ENCODE measurements around the gene PCDHGA10.

GRCh38 chr5:141383345-141383744 lies 29.4 kb upstream of the PCDHGA10 start:
- no peak for TF ChIP-seq NFIC (IDR thresholded peaks at IDR 0.05)
- TF ChIP-seq TCF12 (IDR thresholded peaks at IDR 0.05; ENCODE audit: low read depth): no peak
- TF ChIP-seq MAX (IDR thresholded peaks at IDR 0.05): no peak
- no peak for TF ChIP-seq CREB1 (IDR thresholded peaks at IDR 0.05; ENCODE audit: low read depth)
- TF ChIP-seq CEBPB (IDR thresholded peaks at IDR 0.05): no peak
- no peak for TF ChIP-seq RAD21 (IDR thresholded peaks at IDR 0.05; ENCODE audit: low read depth)
- no peak for TF ChIP-seq EGR1 (IDR thresholded peaks at IDR 0.05)
- TF ChIP-seq, protein P1, sequence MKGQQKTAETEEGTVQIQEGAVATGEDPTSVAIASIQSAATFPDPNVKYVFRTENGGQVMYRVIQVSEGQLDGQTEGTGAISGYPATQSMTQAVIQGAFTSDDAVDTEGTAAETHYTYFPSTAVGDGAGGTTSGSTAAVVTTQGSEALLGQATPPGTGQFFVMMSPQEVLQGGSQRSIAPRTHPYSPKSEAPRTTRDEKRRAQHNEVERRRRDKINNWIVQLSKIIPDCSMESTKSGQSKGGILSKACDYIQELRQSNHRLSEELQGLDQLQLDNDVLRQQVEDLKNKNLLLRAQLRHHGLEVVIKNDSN (IDR thresholded peaks at IDR 0.05): no peak
- no peak for TF ChIP-seq EP300 (IDR thresholded peaks at IDR 0.05; ENCODE audit: borderline replicate concordance)
- no peak for TF ChIP-seq YY1 (IDR thresholded peaks at IDR 0.05; ENCODE audit: low read depth)
- TF ChIP-seq TEAD4 (IDR thresholded peaks at IDR 0.05): no peak
- TF ChIP-seq, protein P2, sequence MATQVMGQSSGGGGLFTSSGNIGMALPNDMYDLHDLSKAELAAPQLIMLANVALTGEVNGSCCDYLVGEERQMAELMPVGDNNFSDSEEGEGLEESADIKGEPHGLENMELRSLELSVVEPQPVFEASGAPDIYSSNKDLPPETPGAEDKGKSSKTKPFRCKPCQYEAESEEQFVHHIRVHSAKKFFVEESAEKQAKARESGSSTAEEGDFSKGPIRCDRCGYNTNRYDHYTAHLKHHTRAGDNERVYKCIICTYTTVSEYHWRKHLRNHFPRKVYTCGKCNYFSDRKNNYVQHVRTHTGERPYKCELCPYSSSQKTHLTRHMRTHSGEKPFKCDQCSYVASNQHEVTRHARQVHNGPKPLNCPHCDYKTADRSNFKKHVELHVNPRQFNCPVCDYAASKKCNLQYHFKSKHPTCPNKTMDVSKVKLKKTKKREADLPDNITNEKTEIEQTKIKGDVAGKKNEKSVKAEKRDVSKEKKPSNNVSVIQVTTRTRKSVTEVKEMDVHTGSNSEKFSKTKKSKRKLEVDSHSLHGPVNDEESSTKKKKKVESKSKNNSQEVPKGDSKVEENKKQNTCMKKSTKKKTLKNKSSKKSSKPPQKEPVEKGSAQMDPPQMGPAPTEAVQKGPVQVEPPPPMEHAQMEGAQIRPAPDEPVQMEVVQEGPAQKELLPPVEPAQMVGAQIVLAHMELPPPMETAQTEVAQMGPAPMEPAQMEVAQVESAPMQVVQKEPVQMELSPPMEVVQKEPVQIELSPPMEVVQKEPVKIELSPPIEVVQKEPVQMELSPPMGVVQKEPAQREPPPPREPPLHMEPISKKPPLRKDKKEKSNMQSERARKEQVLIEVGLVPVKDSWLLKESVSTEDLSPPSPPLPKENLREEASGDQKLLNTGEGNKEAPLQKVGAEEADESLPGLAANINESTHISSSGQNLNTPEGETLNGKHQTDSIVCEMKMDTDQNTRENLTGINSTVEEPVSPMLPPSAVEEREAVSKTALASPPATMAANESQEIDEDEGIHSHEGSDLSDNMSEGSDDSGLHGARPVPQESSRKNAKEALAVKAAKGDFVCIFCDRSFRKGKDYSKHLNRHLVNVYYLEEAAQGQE (IDR thresholded peaks at IDR 0.05; ENCODE audit: low read depth): no peak
- no peak for TF ChIP-seq TAF1 (IDR thresholded peaks at IDR 0.05; ENCODE audit: low read depth)
- no peak for TF ChIP-seq FOXM1 (IDR thresholded peaks at IDR 0.05; ENCODE audit: borderline replicate concordance, low read depth)
